H7 (cell line): ENCODE data around the gene RAD51B. TPM values are rescaled to one million over a fixed set of nuclear protein-coding genes. Genes with fewer than 3 reads are reported as not detected.

ENCODE experiments used
- DNase-seq: peaks from one replicate; pipeline ENCODE4 v3.0.0; 2012
- H3K27me3 ChIP-seq: 2 replicates; pipeline ENCODE4 v1.6.0; 2011; ENCODE audit warnings: mild to moderate bottlenecking, low read length; ENCODE audit not compliant: control insufficient read depth, insufficient read depth
- H3K36me3 ChIP-seq: replicated peaks from 2 replicates; pipeline ENCODE4 v1.5.1; 2011; ENCODE audit warnings: low read length; ENCODE audit not compliant: control insufficient read depth, insufficient read depth
- H3K4me3 ChIP-seq: 2 replicates; pipeline ENCODE4 v1.5.1; 2011; ENCODE audit warnings: low read depth, mild to moderate bottlenecking, control low read depth, low read length, moderate library complexity; ENCODE audit not compliant: insufficient read depth
- total RNA-seq: library from RNA; depleted of rRNA; stranded (reverse); fragments of >200 nt; shearing (Covaris generic); gene quantifications from 2 replicates; pipeline ENCODE4 v1.2.3, GENCODE V29; 2014

The RAD51B gene
- total RNA-seq, 1 experiment from 2014 or later, result 9.6 TPM

DNA sequence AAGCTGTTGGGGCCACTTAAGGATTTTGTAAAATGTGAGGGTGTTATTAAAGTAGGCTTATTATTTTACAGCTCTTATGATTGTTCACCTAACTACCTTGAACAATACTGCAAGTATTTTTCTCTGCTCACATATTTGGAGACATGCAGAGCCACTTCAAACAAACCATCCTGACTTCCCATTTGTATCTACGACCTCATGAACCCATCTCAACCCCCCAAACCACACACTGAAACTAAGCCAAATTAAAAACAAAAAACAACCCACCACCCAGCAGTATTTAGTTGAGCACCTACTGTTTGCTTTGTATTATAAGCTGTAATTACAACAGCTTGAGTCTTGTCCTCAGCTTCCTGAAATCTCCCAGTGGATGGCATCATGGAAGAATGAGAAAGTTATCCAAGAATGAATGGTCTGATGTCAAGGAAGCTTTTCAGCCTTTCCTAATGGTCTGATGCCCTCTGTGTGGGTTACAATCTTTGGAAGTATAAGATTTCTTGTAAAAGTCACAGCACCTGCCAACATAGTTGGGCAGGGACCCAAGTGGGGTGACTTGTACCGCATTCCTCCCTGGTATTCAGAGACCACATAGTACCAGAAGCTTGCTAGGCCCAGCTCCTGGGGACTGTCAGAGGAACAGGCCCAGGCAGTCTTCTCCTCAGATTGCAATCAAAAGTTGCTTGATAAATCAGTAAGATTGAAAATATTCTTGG is 556.6 kb downstream of the RAD51B start:
- DNase-seq, result no peak
- Histone ChIP-seq H3K4me3 (no peak overlapping the region), H3K36me3 (no peaks in the 10 kb centered on the region), H3K27me3 (no peaks in the 10 kb centered on the region)

DNA sequence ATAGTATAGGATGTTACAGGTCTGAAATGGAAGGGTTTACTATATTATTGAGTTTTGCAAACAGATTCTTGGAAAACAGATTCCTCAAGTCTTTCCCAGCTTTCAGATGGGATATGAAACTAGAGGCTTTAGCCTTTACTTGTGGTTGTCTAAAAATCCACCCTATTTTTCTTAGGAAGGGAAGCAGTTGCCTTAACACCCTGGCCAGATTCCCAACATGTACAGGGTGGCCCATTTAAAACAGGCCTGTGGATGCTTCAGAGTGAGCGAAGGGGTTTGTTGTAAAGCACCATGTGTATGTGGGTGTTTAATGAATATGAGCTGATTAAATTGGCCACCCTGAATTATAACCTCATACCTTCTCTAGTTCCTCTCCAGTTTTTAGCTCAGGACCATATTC is 557.4 kb downstream of the RAD51B start:
- Histone ChIP-seq H3K36me3 (no peaks in the 10 kb centered on the region), H3K4me3 (no peak overlapping the region), H3K27me3 (no peaks in the 10 kb centered on the region)
- DNase-seq, result no peak

GRCh38 chr14:68377459-68377858 is 557.9 kb downstream of the RAD51B start:
- no peak for DNase-seq

GRCh38 chr14:68379510-68380328 is 560.1 kb downstream of the RAD51B start:
- H3K27me3 ChIP-seq, result no peaks in the 10 kb centered on the region
- no peak for DNase-seq

More at GRCh38 chr14:68377459-68377858, 557.9 kb downstream of the RAD51B start:
- no peaks in the 10 kb centered on the region for H3K27me3 ChIP-seq
- no peak overlapping the region for H3K4me3 ChIP-seq
- H3K36me3 ChIP-seq, result no peaks in the 10 kb centered on the region

DNA sequence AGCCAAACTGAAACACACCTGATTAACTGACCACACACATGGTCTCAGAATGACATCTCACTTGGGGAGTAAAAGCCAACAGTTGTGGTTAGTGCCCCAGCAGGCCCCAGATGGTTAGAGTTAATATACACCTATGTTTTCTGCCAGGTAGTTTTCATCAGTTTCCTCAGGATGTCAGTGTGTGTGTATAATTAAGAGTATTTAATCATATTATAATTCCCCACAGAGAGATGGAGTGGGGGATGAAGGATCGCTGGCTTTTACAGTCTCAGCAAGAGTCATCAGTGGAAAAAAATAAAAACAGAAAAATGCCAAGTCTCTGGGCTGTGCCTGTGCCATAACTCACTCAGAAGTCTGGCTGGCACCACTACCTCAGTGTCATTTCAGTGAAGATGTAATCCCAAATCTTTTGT is 560.8 kb downstream of the RAD51B start:
- DNase-seq, result no peak
- no peaks in the 10 kb centered on the region for H3K27me3 ChIP-seq
- no peak overlapping the region for H3K4me3 ChIP-seq
- no peaks in the 10 kb centered on the region for H3K36me3 ChIP-seq

More at GRCh38 chr14:68379510-68380328, 560.1 kb downstream of the RAD51B start:
- Histone ChIP-seq H3K4me3 (no peak overlapping the region), H3K36me3 (no peaks in the 10 kb centered on the region)

GRCh38 chr14:68384335-68384734 is 564.8 kb downstream of the RAD51B start:
- no peak for DNase-seq
- no peaks in the 10 kb centered on the region for H3K36me3 ChIP-seq
- H3K27me3 ChIP-seq, result no peaks in the 10 kb centered on the region
- H3K4me3 ChIP-seq, result no peak overlapping the region

DNA sequence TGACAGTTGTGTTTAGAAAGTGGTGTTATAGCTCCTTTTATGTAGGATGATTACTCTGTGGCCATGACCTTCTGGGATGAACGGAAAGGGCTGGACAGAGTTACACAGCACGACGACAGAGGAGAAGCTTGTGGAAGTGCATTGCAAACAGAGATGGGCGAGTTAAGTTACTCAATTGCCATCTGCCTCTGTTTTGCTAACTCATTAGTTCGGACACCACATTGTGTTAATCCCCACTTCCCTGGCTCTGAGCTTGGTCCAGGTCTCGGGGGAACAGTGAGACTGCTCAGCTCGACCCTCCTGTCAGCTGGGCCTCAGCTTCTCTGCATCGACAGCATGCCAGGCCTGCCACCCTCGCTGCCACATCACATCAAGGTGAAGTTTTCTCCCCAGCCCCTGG is 565.3 kb downstream of the RAD51B start:
- Histone ChIP-seq H3K27me3 (no peaks in the 10 kb centered on the region), H3K4me3 (no peak overlapping the region), H3K36me3 (no peaks in the 10 kb centered on the region)
- DNase-seq, result no peak

DNA sequence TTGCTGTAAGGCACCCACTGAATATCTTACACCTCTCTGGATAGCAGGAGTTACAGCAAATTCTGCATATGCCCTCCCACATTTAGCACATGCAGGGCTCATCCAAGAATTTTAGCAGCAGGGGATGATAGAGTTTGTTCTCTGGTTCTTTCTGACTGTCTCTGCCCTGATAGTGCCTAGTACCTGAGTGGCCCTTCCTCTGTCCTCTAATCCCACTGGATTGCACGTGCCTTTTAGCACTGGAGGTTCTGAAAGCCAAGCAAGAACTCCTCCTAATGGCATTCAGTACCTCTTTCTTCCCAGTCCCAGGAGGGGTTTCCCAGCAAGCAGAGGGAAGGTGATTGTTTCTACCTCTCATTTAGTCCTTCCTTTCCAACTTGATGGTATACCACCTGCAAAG is 566.9 kb downstream of the RAD51B start:
- Histone ChIP-seq H3K27me3 (no peaks in the 10 kb centered on the region), H3K36me3 (no peaks in the 10 kb centered on the region), H3K4me3 (no peak overlapping the region)
- no peak for DNase-seq

DNA sequence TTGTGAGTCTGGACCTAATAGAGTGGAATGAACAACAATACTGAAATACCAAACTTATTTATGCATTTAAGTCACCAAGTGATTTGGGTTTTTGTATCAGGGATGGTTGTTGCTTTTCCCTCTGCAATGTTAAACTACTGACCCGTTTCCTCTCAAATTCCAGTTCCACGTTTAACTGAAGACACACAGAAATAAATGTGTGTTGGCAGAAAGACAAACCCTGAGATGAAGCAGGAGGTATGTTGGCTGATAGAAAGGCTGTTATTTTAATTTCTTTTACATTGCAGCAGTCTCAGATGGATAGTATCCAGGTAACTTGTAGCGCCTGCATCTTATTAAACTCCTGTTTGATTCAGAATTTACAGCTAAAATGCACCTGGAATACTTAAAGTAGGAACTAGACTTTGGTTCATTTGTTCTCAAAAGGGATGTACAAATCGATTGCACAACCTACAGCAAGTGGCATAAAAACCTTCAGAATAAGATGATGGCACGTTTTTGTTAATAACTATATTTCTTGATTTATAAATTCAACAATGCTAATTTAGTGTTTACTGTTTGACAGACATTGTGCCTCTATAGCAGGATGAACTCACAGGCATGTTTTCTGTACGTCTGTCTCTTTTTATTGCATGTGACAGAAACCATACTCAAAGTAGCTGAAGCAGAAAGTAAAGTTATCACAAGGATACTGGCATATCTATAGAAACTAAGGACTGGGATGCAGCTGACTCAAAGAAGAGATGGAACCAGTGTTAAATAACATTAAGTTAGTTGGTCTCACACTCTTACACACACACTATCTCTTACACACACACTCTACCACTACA is 567.6 kb downstream of the RAD51B start:
- Histone ChIP-seq H3K36me3 (no peaks in the 10 kb centered on the region), H3K4me3 (no peak overlapping the region), H3K27me3 (no peaks in the 10 kb centered on the region)
- DNase-seq, result no peak

DNA sequence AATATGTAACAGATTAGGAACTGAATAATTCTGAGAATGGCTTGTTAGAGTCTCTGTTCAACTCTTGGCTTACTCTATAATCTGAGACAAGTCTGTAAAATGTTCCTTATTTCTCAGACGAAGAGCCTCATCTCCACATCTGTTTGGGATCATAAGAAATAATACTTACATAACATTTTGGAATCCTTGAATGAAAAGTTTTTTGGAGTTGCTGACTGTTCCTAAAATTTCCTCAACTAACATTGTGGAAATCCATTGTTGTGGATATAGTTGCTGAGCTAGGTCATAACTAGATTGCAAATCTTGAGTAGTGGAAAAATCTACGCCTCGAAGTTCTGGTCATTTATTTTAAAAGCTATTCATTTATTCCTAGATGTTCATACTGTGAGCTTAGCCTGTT is 570.4 kb downstream of the RAD51B start:
- Histone ChIP-seq H3K27me3 (no peaks in the 10 kb centered on the region), H3K4me3 (no peak overlapping the region), H3K36me3 (no peaks in the 10 kb centered on the region)
- no peak for DNase-seq

GRCh38 chr14:68390741-68391140 is 571.2 kb downstream of the RAD51B start:
- no peak for DNase-seq
- H3K27me3 ChIP-seq, result no peaks in the 10 kb centered on the region
- no peak overlapping the region for H3K4me3 ChIP-seq
- no peaks in the 10 kb centered on the region for H3K36me3 ChIP-seq

DNA sequence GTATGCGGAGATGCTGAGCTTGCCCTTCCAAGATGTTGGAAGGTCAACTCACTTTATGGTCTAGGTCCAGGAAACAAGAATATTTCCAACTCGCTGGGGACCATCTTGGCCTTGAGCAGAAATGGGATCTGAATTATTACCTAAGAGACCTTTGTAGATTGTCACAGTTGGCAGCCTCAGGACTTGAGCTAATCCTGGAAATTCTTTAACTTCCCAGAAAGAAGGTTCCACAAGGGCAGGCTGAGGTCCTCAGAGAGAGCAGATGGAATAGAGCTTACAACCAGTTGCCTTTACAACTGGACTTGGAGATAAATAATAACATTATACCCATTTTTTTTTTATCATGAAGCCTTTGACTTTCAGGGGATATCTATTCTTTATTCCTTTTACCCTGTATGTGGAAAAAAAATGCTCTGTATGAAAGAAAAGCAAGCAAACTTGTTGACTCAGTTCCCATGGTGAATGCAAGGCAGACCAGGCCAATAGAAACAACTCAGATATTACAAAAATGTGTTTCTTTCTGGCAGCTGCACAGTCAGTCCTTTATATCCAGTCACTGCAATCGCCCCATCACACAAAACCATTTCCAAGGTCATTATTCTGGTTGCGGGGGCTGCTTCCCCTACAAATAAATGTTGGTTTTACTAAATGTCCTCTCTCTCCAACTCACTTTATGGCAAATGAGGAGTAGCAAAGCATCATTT is 571.9 kb downstream of the RAD51B start:
- no peaks in the 10 kb centered on the region for H3K36me3 ChIP-seq
- no peaks in the 10 kb centered on the region for H3K27me3 ChIP-seq
- H3K4me3 ChIP-seq, result no peak overlapping the region
- DNase-seq, result no peak

- Histone ChIP-seq H3K36me3 (no peaks in the 10 kb centered on the region), H3K27me3 (no peaks in the 10 kb centered on the region), H3K4me3 (no peak overlapping the region)
- DNase-seq, result no peak
Measured at GRCh38 chr14:68392393-68393141, 573.0 kb downstream of the RAD51B start.
